ENCODE data around the gene SNX25.

- TF ChIP-seq POLR2A (IDR thresholded peaks at IDR 0.05) (no peak), CTCF (IDR thresholded peaks at IDR 0.05) (no peak), EP300 (IDR thresholded peaks at IDR 0.05) (no peak)
Observed at GRCh38 chr4:185248393-185249039, 39.1 kb downstream of the SNX25 start.
